IMR-90 (cell line): ENCODE results near the gene C1orf87. TPM values are rescaled to one million over a fixed set of nuclear protein-coding genes. Genes with fewer than 3 reads are reported as not detected.

Experiments used
- ATAC-seq: fragments of 200-7000 bp; cut with Tn5 transposase; 2 replicates; pipeline ENCODE4 v1.9.1; 2020; ENCODE audit warnings: low read depth, mild to moderate bottlenecking, moderate library complexity
- BruUV-seq: library from RNA; stranded (reverse); fragments of 400-500 nt; replicated peaks from 2 replicates; lab custom pipeline; 2021; lab: Mats Ljungman, UMichigan
- CTCF ChIA-PET: fragments of 300-600 bp; formaldehyde crosslinking; extraction: SDS; loops from one replicate; lab custom pipeline; 2021; ENCODE audit warnings: antibody characterized with exemption; lab: Yijun Ruan, JAX
- POLR2A ChIA-PET: fragments of 300-600 bp; sonication (Branson Sonifier 250); formaldehyde crosslinking; loops from one replicate; lab custom pipeline; 2022; ENCODE audit warnings: antibody characterized with exemption; ENCODE audit not compliant: unreplicated experiment; lab: Charles Lee
- DNase-seq: peaks from one replicate; pipeline ENCODE4 v3.0.0; 2013
- H2AFZ ChIP-seq: replicated peaks from 2 replicates; pipeline ENCODE3; 2013; ENCODE audit warnings: low read length, mild to moderate bottlenecking; ENCODE audit not compliant: poor library complexity
- H2AK5ac ChIP-seq: 2 replicates; pipeline ENCODE4 v1.6.1; 2013; ENCODE audit warnings: low read depth, low read length, inconsistent platforms
- H2AK9ac ChIP-seq: replicated peaks from 2 replicates; pipeline ENCODE3; 2013; ENCODE audit warnings: mild to moderate bottlenecking, low read depth, low read length, moderate library complexity; ENCODE audit not compliant: poor library complexity
- H2BK120ac ChIP-seq: 2 replicates; pipeline ENCODE4 v1.6.1; 2013; ENCODE audit warnings: low read depth, low read length, inconsistent platforms
- H2BK15ac ChIP-seq: 3 replicates; pipeline ENCODE4 v1.6.1; 2013; ENCODE audit warnings: low read depth, low read length, inconsistent platforms
- H2BK20ac ChIP-seq: 2 replicates; pipeline ENCODE4 v1.6.1; 2013; ENCODE audit warnings: low read depth, mild to moderate bottlenecking, inconsistent platforms, low read length, moderate library complexity
- H2BK5ac ChIP-seq: 2 replicates; pipeline ENCODE4 v1.6.1; 2013; ENCODE audit warnings: mild to moderate bottlenecking, low read depth, low read length, inconsistent platforms; ENCODE audit not compliant: poor library complexity, severe bottlenecking
- H3K14ac ChIP-seq: replicated peaks from 2 replicates; pipeline ENCODE4 v1.6.1; 2013; ENCODE audit warnings: low read depth, low read length, inconsistent platforms
- H3K18ac ChIP-seq: 2 replicates; pipeline ENCODE4 v1.6.1; 2013; ENCODE audit warnings: low read depth, low read length, control low read depth
- H3K23ac ChIP-seq: 2 replicates; pipeline ENCODE4 v1.6.1; 2013; ENCODE audit warnings: low read depth, low read length, inconsistent platforms
- H3K27ac ChIP-seq: 2 replicates; pipeline ENCODE4 v1.5.1; 2013; ENCODE audit warnings: mild to moderate bottlenecking, control low read depth, low read length; ENCODE audit not compliant: insufficient read depth
- H3K27me3 ChIP-seq: 2 replicates; pipeline ENCODE4 v1.6.1; 2013; ENCODE audit warnings: low read length; ENCODE audit not compliant: control insufficient read depth, insufficient read depth
- H3K36me3 ChIP-seq: 2 replicates; pipeline ENCODE4 v1.6.1; 2013; ENCODE audit warnings: low read length, mixed read lengths; ENCODE audit not compliant: control insufficient read depth, insufficient read depth
- H3K4ac ChIP-seq: 2 replicates; pipeline ENCODE4 v1.6.1; 2013; ENCODE audit warnings: low read depth, low read length, inconsistent platforms
- H3K4me1 ChIP-seq: 2 replicates; pipeline ENCODE4 v1.6.1; 2013; ENCODE audit warnings: low read length, mixed read lengths; ENCODE audit not compliant: control insufficient read depth, insufficient read depth
- H3K4me2 ChIP-seq: 2 replicates; pipeline ENCODE4 v1.6.1; 2013; ENCODE audit warnings: low read depth, mild to moderate bottlenecking, control low read depth, low read length, moderate library complexity
- H3K4me3 ChIP-seq: 2 replicates; pipeline ENCODE4 v1.5.1; 2013; ENCODE audit warnings: low read depth, mild to moderate bottlenecking, control low read depth, low read length, moderate library complexity; ENCODE audit not compliant: insufficient read depth
- H3K56ac ChIP-seq: 2 replicates; pipeline ENCODE4 v1.6.1; 2013; ENCODE audit warnings: low read length, inconsistent platforms; ENCODE audit not compliant: insufficient read depth; ENCODE audit errors: extremely low read depth
- H3K79me1 ChIP-seq, 2 experiments: 2 replicates each; pipeline ENCODE4 v1.6.1; 2013; ENCODE audit warnings: low read length in 2 of 2, inconsistent platforms in 1 of 2, low read depth in 1 of 2
- H3K9ac ChIP-seq: 2 replicates; pipeline ENCODE4 v1.6.1; 2013; ENCODE audit warnings: low read depth, low read length, control low read depth
- H3K9me1 ChIP-seq: 2 replicates; pipeline ENCODE4 v1.6.1; 2013; ENCODE audit warnings: low read length, inconsistent platforms; ENCODE audit not compliant: insufficient read depth
- H3K9me3 ChIP-seq: 2 replicates; pipeline ENCODE4 v1.6.1; 2013; ENCODE audit warnings: low read length; ENCODE audit not compliant: control insufficient read depth, insufficient read depth
- H4K20me1 ChIP-seq: 2 replicates; pipeline ENCODE4 v1.6.1; 2013; ENCODE audit warnings: low read length, inconsistent platforms; ENCODE audit not compliant: insufficient read depth
- H4K5ac ChIP-seq: 2 replicates; pipeline ENCODE4 v1.6.1; 2013; ENCODE audit warnings: mild to moderate bottlenecking, low read depth, low read length, control low read depth
- H4K8ac ChIP-seq, 2 experiments: 2 replicates each; pipeline ENCODE4 v1.6.1; 2013; ENCODE audit warnings: low read depth in 2 of 2, low read length in 2 of 2, control low read depth in 1 of 2, inconsistent platforms in 1 of 2
- H4K91ac ChIP-seq: 2 replicates; pipeline ENCODE4 v1.6.1; 2013; ENCODE audit warnings: low read depth, low read length, inconsistent platforms; ENCODE audit not compliant: insufficient read depth
- BHLHE40 ChIP-seq: fragments of 150-350 bp; IDR thresholded peaks from 2 replicates; pipeline ENCODE4 v1.6.1; 2016; ENCODE audit warnings: mild to moderate bottlenecking, low read depth, low read length
- CHD1 ChIP-seq: IDR thresholded peaks from 2 replicates; pipeline ENCODE4 v1.6.1; 2012; ENCODE audit warnings: low read depth, low read length, improper control_type of control experiment
- ELK1 ChIP-seq: fragments of 150-350 bp; IDR thresholded peaks from 2 replicates; pipeline ENCODE4 v1.6.1; 2016; ENCODE audit warnings: low read depth, mild to moderate bottlenecking, low read length, moderate library complexity, borderline replicate concordance
- MAFK ChIP-seq: IDR thresholded peaks from 2 replicates; pipeline ENCODE4 v1.6.1; 2012; ENCODE audit warnings: low read depth, low read length, improper control_type of control experiment
- RAD21 ChIP-seq: IDR thresholded peaks from 2 replicates; pipeline ENCODE4 v1.6.1; 2012; ENCODE audit warnings: low read length, improper control_type of control experiment
- WGBS, 2 experiments: methylation state at CpG; one replicate each; pipeline versions ENCODE4 v1.1.5 to v1.1.7; 2013; ENCODE audit warnings: missing lambda C conversion rate in 2 of 2; ENCODE audit not compliant: insufficient read length in 1 of 2; ENCODE audit errors: extremely low coverage in 2 of 2; 5-methylcytosine and 5-hydroxymethylcytosine counted together
- dilution Hi-C: fragments of 300-500 bp; cut with HindIII; formaldehyde crosslinking; loops from one replicate; pipeline ENCODE4 v1.14.3; 2018; ENCODE audit warnings: low sequenced_read_pairs; ENCODE audit not compliant: unreplicated experiment
- in situ Hi-C: fragments of 300-500 bp; cut with MboI; formaldehyde crosslinking; loops from 3 replicates; pipeline ENCODE4 v1.14.3; 2019; ENCODE audit warnings: low sequenced_read_pairs, inconsistent platforms, mixed read lengths
- intact Hi-C: fragments of 100-400 bp; cut with micrococcal nuclease; formaldehyde crosslinking; loops from 2 replicates; pipeline ENCODE4 v1.10.0; 2022
- polyA plus RNA-seq, 3 experiments: library from polyadenylated mRNA; depleted of rRNA; stranded (reverse); fragments of >200 nt; gene quantifications; 2 replicates each; pipeline ENCODE4 v1.2.3, GENCODE V29; 2012; ENCODE audit warnings: low replicate concordance in 1 of 3
- total RNA-seq: library from RNA; depleted of rRNA; stranded (reverse); fragments of >200 nt; gene quantifications from 2 replicates; pipeline ENCODE4 v1.2.3, GENCODE V29; 2012

C1orf87 gene
- total and polyA plus RNA-seq, 2 of the 4 experiments (the other 2 are of a cell fraction) = not detected

- intact Hi-C loops = no loop called here
- H2AFZ ChIP-seq = no peak overlapping the region
These were observed 44.5 kb upstream of the C1orf87 start for GRCh38 chr1:60118085-60118484.

More at GRCh38 chr1:60118085-60118484, 44.5 kb upstream of the C1orf87 start:
- H3K18ac ChIP-seq = no peak overlapping the region
- no peak overlapping the region for H3K56ac ChIP-seq
- POLR2A ChIA-PET = no interaction called here
- no peaks in the 10 kb centered on the region for H3K9me1 ChIP-seq
- no peak overlapping the region for H3K27ac ChIP-seq
- no peak overlapping the region for H3K4ac ChIP-seq
- no CpG with 5 or more reads among the region's 4 CpGs for WGBS, 2 experiments
- in situ Hi-C loops (no loop called here), dilution Hi-C loops (no loop called here)
- no peaks in the 10 kb centered on the region for H3K79me1 ChIP-seq
- no peak for DNase-seq
- no peak overlapping the region for H4K5ac ChIP-seq
- no peak overlapping the region for H2BK20ac ChIP-seq
- no peak overlapping the region for H3K9ac ChIP-seq
- H4K8ac ChIP-seq = no peak overlapping the region
- no peaks in the 10 kb centered on the region for H4K20me1 ChIP-seq
- no peak overlapping the region for H4K91ac ChIP-seq
- no peak overlapping the region for H2AK9ac ChIP-seq
- no peaks in the 10 kb centered on the region for H3K27me3 ChIP-seq
- TF ChIP-seq CHD1 = no peak
- no peak for TF ChIP-seq RAD21
- no peak for TF ChIP-seq BHLHE40
- TF ChIP-seq ELK1 = no peak
- TF ChIP-seq MAFK = no peak
- ATAC-seq = no peak
- H3K4me1 ChIP-seq = no peaks in the 10 kb centered on the region
- H2BK5ac ChIP-seq = no peak overlapping the region
- no peak overlapping the region for H2BK120ac ChIP-seq
- H3K4me2 ChIP-seq = no peak overlapping the region
- no peak overlapping the region for H2AK5ac ChIP-seq
- H3K23ac ChIP-seq = no peak overlapping the region
- BruUV-seq = no TSS peak
- H2BK15ac ChIP-seq = no peak overlapping the region
- H3K4me3 ChIP-seq = no peak overlapping the region
- H3K14ac ChIP-seq = no peak overlapping the region
- CTCF ChIA-PET = no interaction called here
- H3K36me3 ChIP-seq = no peaks in the 10 kb centered on the region
- H3K9me3 ChIP-seq = no peaks in the 10 kb centered on the region
